A549 (cell line): ENCODE measurements around the gene PRR35. TPM values are rescaled to one million over a fixed set of nuclear protein-coding genes. Genes with fewer than 3 reads are reported as not detected.

Source experiments
- ATAC-seq, 2 experiments: fragments of 200-7000 bp in 1 of 2; fragments of >200 bp in 1 of 2; cut with Nextera tagmentation in 1 of 2; cut with Tn5 transposase in 1 of 2; 3 replicates each; pipeline versions ENCODE4 v1.8.0 to v1.9.1; 2018 to 2020; ENCODE audit warnings: mild to moderate bottlenecking in 1 of 2, moderate library complexity in 1 of 2
- CTCF ChIA-PET: fragments of 300-600 bp; sonication (Branson Sonifier 250); formaldehyde crosslinking; extraction: SDS; loops from one replicate; lab custom pipeline; 2021; ENCODE audit warnings: antibody characterized with exemption, inconsistent platforms; lab: Yijun Ruan, JAX
- POLR2A ChIA-PET: fragments of 350-600 bp; formaldehyde crosslinking; extraction: SDS; loops from one replicate; lab custom pipeline; 2021; ENCODE audit warnings: antibody characterized with exemption, inconsistent platforms; lab: Yijun Ruan, JAX
- DNase-seq, 2 experiments: peaks; one replicate each; pipeline versions ENCODE4 v3.0.0 to v3.0.0-alpha.2; 2011 to 2016; ENCODE audit warnings: low read depth in 1 of 2, low spot score in 1 of 2
- FAIRE-seq: peaks from 2 replicates; lab custom pipeline; 2011; peaks lifted over from hg19 to GRCh38; lab: Jason Lieb, UNC
- H3K27ac ChIP-seq, 2 experiments: fragments of >200 bp; sonication (Bioruptor Twin); formaldehyde crosslinking; 3 replicates each; pipeline ENCODE4 v1.5.1; 2016 to 2017
- H3K4me1 ChIP-seq: fragments of >200 bp; sonication (Bioruptor Twin); formaldehyde crosslinking; 3 replicates; pipeline ENCODE4 v1.6.1; 2016
- H3K4me2 ChIP-seq: fragments of >200 bp; sonication (Bioruptor Twin); formaldehyde crosslinking; 3 replicates; pipeline ENCODE4 v1.6.1; 2016
- H3K4me3 ChIP-seq: fragments of >200 bp; sonication (Bioruptor Twin); formaldehyde crosslinking; 3 replicates; pipeline ENCODE4 v1.5.1; 2016
- H3K9me3 ChIP-seq: fragments of >200 bp; sonication (Bioruptor Twin); formaldehyde crosslinking; 3 replicates; pipeline ENCODE4 v1.6.1; 2016
- BCL3 ChIP-seq: fragments of >200 bp; sonication (Bioruptor Twin); formaldehyde crosslinking; IDR thresholded peaks from 3 replicates; pipeline ENCODE4 v1.6.1; 2016
- CBX8 ChIP-seq: fragments of 200-600 bp; sonication (generic); IDR thresholded peaks from 2 replicates; pipeline ENCODE4 v1.6.1; 2016
- CHD2 ChIP-seq: fragments of 150-350 bp; IDR thresholded peaks from 2 replicates; pipeline ENCODE4 v1.6.1; 2014; ENCODE audit warnings: low read length; ENCODE audit not compliant: partially characterized antibody
- EP300 ChIP-seq, 2 experiments: fragments of >200 bp; sonication (Bioruptor Twin); formaldehyde crosslinking; IDR thresholded peaks; 2 replicates in 1 of 2; 3 replicates in 1 of 2; pipeline ENCODE4 v1.6.1; 2016 to 2017
- FOSL2 ChIP-seq, 2 experiments: fragments of 450-650 bp in 1 of 2; fragments of >200 bp in 1 of 2; sonication (Bioruptor Twin) in 1 of 2; formaldehyde crosslinking; IDR thresholded peaks; 2 replicates each; pipeline versions ENCODE4 v1.5.0 to v1.6.1; 2016 to 2020; ENCODE audit warnings: mild to moderate bottlenecking in 1 of 2, moderate library complexity in 1 of 2
- GATA3 ChIP-seq: IDR thresholded peaks from 2 replicates; pipeline ENCODE4 v1.6.1; 2012; ENCODE audit warnings: borderline replicate concordance
- HES2 ChIP-seq: fragments of >200 bp; sonication (Bioruptor Twin); formaldehyde crosslinking; IDR thresholded peaks from 2 replicates; pipeline ENCODE4 v1.6.1; 2016
- HOXA7 ChIP-seq: fragments of 250-450 bp; sonication (Bioruptor Pico); IDR thresholded peaks from 2 replicates; pipeline ENCODE4 v1.5.0; 2020; ENCODE audit warnings: mild to moderate bottlenecking, moderate library complexity
- JUN ChIP-seq, 2 experiments: fragments of >200 bp; sonication (Bioruptor Twin); formaldehyde crosslinking; IDR thresholded peaks; 2 replicates in 1 of 2; 3 replicates in 1 of 2; pipeline ENCODE4 v1.6.1; 2016 to 2017
- KDM5A ChIP-seq: fragments of 200-600 bp; sonication (generic); IDR thresholded peaks from 2 replicates; pipeline ENCODE4 v1.6.1; 2016; ENCODE audit warnings: antibody characterized with exemption, mild to moderate bottlenecking
- PHF8 ChIP-seq: fragments of 200-600 bp; sonication (generic); IDR thresholded peaks from 2 replicates; pipeline ENCODE4 v1.6.1; 2016; ENCODE audit warnings: low read depth, mild to moderate bottlenecking, antibody characterized with exemption, moderate library complexity, borderline replicate concordance
- RFX5 ChIP-seq: fragments of 450-650 bp; IDR thresholded peaks from 2 replicates; pipeline ENCODE4 v1.7.1; 2014; ENCODE audit warnings: antibody characterized with exemption, mild to moderate bottlenecking, moderate library complexity
- WGBS: methylation state at CpG from one replicate; pipeline ENCODE4 v1.1.6; 2017; ENCODE audit errors: missing lambda C conversion rate; 5-methylcytosine and 5-hydroxymethylcytosine counted together
- polyA plus RNA-seq, 4 experiments: library from polyadenylated mRNA; depleted of rRNA in 3 of 4; stranded (reverse); fragments of >200 nt; fragmentation: RNase III in 1 of 4; extraction: RNeasy Plus Mini Kit Qiagen cat#74134 plus additional on column Dnase treatment in 1 of 4; gene quantifications; 2 replicates in 3 of 4; 3 replicates in 1 of 4; pipeline ENCODE4 v1.2.3, GENCODE V29; 2011 to 2017
- TF ChIP-seq, protein P1 (sequence below): fragments of 150-350 bp; IDR thresholded peaks from 2 replicates; pipeline ENCODE4 v1.6.1; 2014; ENCODE audit warnings: low read depth, mild to moderate bottlenecking, low read length
- TF ChIP-seq, protein P2 (sequence below): fragments of >200 bp; sonication (Bioruptor Twin); formaldehyde crosslinking; IDR thresholded peaks from 3 replicates; pipeline ENCODE4 v1.5.1; 2016
- TF ChIP-seq, protein P3 (sequence below): IDR thresholded peaks from 2 replicates; pipeline ENCODE4 v1.6.1; 2012; ENCODE audit warnings: low read depth, borderline replicate concordance
- TF ChIP-seq, protein P4 (sequence below): fragments of 250-450 bp; sonication (Bioruptor Pico); IDR thresholded peaks from 2 replicates; pipeline ENCODE4 v1.5.0; 2021; ENCODE audit warnings: mild to moderate bottlenecking, moderate library complexity, borderline replicate concordance

The PRR35 gene
- polyA plus RNA-seq, 2 of the 4 experiments (the other 2 are of a cell fraction): 0.04 TPM

- no peak for TF ChIP-seq KDM5A
- no peak overlapping the region for H3K4me3 ChIP-seq
- POLR2A ChIA-PET: no interaction called here
- H3K9me3 ChIP-seq: no peaks in the 10 kb centered on the region
- WGBS: 88% methylated on average over 15 of the region's 21 CpGs
- DNase-seq: no peak
- peak; percentile 9 to 12; a peak in 3 of 6 replicates for ATAC-seq
- CTCF ChIA-PET: interaction anchor here (0.7 to 7.1 kb wide), 8 partner anchors 10 to 487 kb away, joined by 3 to 105 read pairs (median 4); partner anchors contain the start of gene RHOT2
- peaks cover 23% of the 10 kb centered on the region for H3K4me1 ChIP-seq
- H3K4me2 ChIP-seq: no peak overlapping the region
- no peak for FAIRE-seq
- no peak overlapping the region for H3K27ac ChIP-seq
Observed at GRCh38 chr16:582614-583331, 22.6 kb downstream of the PRR35 start.

- POLR2A ChIA-PET: no interaction called here
- CTCF ChIA-PET: interaction anchor here (1.3 to 7.1 kb wide), 4 partner anchors 12 to 79 kb away, joined by 3 to 105 read pairs (median 8); partner anchors contain the start of gene RHOT2
- TF ChIP-seq, protein P1, sequence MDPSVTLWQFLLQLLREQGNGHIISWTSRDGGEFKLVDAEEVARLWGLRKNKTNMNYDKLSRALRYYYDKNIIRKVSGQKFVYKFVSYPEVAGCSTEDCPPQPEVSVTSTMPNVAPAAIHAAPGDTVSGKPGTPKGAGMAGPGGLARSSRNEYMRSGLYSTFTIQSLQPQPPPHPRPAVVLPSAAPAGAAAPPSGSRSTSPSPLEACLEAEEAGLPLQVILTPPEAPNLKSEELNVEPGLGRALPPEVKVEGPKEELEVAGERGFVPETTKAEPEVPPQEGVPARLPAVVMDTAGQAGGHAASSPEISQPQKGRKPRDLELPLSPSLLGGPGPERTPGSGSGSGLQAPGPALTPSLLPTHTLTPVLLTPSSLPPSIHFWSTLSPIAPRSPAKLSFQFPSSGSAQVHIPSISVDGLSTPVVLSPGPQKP: no peak
- TF ChIP-seq HOXA7 (CRISPR knock-in tag): no peak
- TF ChIP-seq CHD2: no peak
- Histone ChIP-seq H3K4me3 (no peak overlapping the region), H3K4me1 (peaks cover 27% of the 10 kb centered on the region), H3K27ac (no peak overlapping the region), H3K4me2 (no peak overlapping the region), H3K9me3 (no peaks in the 10 kb centered on the region)
- WGBS: 82% methylated on average over 15 of the region's 16 CpGs
- FAIRE-seq: no peak
- no peak for DNase-seq
- ATAC-seq: no peak
Observed at GRCh38 chr16:583470-583814, 23.2 kb downstream of the PRR35 start.

DNA sequence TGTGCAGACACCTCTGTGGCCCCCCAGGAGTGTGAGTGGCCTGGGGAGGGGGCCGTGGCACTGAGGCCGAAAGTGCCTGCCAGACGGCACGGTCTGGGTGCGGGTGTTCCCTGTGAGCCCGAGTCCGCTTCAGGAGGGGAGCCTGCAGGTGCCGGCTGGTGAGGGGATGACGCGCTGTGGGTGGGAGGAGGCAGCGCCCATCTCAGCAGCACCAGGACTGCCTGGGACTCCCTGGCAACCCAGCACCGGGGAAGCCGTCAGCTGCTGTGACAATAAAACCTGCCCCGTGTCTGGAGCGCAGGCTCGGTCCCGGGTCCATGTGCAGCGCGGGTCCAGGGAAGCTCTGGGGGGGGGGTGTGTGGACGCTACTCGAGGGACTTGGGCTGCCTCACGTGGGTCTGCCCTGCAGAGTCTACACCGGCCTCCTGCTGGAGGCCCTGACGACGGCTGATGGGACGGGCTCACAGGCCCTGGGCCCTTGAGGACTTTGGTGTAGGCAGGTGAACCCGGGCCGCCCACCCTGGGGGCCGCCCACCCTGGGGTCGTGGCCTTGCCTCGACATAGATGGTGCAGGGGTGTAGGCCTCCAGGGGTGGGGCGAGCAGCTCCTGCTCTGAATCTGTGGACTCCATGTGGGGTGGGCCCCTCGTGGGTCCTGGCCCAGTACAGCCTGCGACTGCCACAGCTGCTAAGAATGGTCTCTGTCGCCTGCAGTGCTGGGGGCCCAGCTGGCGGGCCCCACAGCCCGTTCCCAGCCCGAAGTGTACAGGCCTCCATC lies 23.8 kb downstream of the PRR35 start:
- whole genome bisulfite sequencing: 86% methylated on average over 18 of the region's 38 CpGs
- TF ChIP-seq, protein P2, sequence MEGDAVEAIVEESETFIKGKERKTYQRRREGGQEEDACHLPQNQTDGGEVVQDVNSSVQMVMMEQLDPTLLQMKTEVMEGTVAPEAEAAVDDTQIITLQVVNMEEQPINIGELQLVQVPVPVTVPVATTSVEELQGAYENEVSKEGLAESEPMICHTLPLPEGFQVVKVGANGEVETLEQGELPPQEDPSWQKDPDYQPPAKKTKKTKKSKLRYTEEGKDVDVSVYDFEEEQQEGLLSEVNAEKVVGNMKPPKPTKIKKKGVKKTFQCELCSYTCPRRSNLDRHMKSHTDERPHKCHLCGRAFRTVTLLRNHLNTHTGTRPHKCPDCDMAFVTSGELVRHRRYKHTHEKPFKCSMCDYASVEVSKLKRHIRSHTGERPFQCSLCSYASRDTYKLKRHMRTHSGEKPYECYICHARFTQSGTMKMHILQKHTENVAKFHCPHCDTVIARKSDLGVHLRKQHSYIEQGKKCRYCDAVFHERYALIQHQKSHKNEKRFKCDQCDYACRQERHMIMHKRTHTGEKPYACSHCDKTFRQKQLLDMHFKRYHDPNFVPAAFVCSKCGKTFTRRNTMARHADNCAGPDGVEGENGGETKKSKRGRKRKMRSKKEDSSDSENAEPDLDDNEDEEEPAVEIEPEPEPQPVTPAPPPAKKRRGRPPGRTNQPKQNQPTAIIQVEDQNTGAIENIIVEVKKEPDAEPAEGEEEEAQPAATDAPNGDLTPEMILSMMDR: no peak
- no peak for TF ChIP-seq BCL3
- TF ChIP-seq FOSL2 (IDR thresholded peaks at IDR 0.05): no peak
- TF ChIP-seq FOSL2 (CRISPR knock-in tag; IDR thresholded peaks at IDR 0.05): no peak
- TF ChIP-seq HES2: no peak
- TF ChIP-seq, protein P3, sequence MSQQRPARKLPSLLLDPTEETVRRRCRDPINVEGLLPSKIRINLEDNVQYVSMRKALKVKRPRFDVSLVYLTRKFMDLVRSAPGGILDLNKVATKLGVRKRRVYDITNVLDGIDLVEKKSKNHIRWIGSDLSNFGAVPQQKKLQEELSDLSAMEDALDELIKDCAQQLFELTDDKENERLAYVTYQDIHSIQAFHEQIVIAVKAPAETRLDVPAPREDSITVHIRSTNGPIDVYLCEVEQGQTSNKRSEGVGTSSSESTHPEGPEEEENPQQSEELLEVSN: no peak
- no peak for TF ChIP-seq RFX5
- TF ChIP-seq JUN (IDR thresholded peaks at IDR 0.05): no peak
- TF ChIP-seq CBX8: no peak
- TF ChIP-seq EP300 (IDR thresholded peaks at IDR 0.05): no peak
- no peak for TF ChIP-seq PHF8
- no peak for TF ChIP-seq GATA3
- TF ChIP-seq, protein P4, sequence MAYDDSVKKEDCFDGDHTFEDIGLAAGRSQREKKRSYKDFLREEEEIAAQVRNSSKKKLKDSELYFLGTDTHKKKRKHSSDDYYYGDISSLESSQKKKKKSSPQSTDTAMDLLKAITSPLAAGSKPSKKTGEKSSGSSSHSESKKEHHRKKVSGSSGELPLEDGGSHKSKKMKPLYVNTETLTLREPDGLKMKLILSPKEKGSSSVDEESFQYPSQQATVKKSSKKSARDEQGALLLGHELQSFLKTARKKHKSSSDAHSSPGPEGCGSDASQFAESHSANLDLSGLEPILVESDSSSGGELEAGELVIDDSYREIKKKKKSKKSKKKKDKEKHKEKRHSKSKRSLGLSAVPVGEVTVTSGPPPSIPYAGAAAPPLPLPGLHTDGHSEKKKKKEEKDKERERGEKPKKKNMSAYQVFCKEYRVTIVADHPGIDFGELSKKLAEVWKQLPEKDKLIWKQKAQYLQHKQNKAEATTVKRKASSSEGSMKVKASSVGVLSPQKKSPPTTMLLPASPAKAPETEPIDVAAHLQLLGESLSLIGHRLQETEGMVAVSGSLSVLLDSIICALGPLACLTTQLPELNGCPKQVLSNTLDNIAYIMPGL: no peak
- CTCF ChIA-PET: interaction anchor here (0.6 to 7.1 kb wide), 4 partner anchors 11 to 78 kb away, joined by 3 to 105 read pairs (median 8); partner anchors contain the start of gene RHOT2
- peak in 1 of 2 experiments; percentile 47 for DNase-seq
- ATAC-seq: peak in 1 of 2 experiments; percentile 4; a peak in 1 of 6 replicates
- Histone ChIP-seq H3K4me2 (no peak overlapping the region), H3K9me3 (no peaks in the 10 kb centered on the region), H3K4me1 (peaks cover 22% of the 10 kb centered on the region), H3K4me3 (no peak overlapping the region), H3K27ac (no peak overlapping the region)
- POLR2A ChIA-PET: no interaction called here
- FAIRE-seq: no peak
